ENCODE results near the gene DUSP1.

Gene DUSP1

DNA sequence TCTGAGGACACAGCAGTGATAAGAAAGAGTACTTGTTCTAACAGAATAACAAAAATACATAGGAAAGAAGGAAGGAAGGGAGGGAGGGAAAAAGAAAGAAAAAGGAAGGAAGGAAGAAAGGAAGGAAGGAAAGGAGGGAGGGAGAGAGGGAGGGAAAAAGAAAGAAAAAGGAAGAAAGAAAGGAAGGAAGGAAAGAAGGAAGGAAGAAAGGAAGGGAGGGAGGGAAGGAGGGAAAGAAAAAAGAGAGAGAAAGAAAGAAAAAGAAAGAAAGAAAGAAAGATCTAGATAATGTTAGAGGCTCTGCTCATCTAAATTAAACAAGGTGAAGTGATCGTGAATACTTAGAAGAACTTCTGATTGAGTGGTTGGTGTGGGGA, 29.8 kb downstream of the DUSP1 start:
- no peak for DNase-seq

DNA sequence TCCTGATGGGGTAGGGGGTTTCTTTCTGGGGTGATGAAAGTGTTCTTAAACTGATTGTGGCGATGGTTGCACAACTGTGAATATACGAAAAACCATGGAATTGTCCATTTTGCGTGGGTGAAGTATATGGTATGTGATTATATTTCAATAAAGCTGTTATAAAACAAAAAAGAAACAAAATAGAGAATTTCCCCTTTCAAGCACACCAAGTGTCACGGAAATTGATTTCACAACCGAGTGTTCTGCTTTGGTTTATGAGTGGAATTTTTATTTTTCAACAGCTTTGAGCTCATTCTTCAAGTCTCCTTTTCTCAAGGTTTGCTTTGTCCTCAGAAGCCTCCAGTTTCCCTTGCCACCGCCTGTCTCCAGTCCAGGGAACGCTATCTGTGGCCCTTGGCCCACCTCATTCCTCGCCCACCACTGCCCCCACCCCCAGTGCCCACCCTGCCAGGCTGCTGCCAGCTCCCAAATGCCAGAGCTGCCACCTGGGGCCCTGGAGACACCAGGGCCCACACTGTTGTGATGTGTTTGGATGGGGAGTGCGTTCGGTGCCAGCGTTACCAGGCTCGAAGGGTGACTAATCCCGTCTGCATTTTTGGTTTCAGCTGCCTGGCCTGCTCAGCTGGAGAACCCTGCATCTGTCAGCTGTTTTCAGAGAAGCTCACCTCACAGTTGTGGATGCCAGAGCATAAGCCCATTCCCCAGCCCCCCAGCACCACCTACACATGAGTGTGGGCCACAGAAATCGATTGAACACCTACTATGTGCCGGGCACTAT, 30.4 kb downstream of the DUSP1 start:
- DNase-seq, result peak in 1 of 2 donors; percentile 60

DNA sequence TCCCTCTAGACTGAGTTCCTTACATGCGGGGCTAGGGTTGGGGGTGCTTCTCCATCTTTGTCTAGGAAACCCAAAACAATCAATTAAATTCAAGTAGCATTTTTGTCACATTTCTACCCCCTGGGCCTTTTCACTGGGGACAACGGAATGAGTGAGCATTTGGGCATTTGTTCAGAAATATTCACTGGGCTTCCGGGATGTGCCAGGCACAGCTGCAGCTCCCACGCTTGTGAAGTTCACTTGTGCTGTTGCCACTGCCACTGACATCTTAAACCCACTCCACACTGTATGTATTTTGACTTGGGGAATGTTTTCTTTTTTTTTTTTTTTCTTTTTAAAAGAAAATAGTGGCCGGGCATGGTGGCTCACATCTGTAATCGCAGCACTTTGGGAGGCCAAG, 31.6 kb downstream of the DUSP1 start:
- DNase-seq, result no peak

DNA sequence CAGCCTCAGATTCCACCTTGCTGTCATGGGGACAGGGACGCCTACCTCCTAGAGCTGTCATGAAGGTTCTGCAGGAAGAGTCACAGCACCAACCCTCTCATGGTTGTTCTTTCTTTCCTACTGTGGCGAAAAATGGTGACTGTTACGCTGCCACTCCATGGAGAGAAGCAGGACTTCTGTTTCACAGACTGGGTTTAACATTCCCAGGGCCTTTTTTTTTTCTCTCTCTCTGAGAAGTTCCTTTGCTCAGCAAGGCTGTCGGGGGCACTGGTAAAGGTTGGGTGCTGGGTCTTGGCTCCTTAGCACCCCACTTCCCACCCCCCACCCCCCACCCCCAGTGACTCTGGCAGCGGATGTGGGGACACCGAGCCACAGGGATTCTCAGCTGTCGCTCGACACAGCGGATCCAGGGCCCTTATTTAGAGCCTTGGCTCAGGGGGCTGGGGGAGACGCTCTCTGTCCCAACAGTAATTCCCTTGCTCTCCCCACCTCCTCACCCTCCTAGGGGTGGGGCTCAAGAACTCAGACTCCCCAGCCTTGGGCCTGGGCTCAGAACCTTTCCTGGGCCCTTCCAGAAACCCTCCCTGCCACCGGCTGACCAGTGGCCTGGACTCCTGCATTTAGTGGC, 34.4 kb downstream of the DUSP1 start:
- no peak for DNase-seq

DNA sequence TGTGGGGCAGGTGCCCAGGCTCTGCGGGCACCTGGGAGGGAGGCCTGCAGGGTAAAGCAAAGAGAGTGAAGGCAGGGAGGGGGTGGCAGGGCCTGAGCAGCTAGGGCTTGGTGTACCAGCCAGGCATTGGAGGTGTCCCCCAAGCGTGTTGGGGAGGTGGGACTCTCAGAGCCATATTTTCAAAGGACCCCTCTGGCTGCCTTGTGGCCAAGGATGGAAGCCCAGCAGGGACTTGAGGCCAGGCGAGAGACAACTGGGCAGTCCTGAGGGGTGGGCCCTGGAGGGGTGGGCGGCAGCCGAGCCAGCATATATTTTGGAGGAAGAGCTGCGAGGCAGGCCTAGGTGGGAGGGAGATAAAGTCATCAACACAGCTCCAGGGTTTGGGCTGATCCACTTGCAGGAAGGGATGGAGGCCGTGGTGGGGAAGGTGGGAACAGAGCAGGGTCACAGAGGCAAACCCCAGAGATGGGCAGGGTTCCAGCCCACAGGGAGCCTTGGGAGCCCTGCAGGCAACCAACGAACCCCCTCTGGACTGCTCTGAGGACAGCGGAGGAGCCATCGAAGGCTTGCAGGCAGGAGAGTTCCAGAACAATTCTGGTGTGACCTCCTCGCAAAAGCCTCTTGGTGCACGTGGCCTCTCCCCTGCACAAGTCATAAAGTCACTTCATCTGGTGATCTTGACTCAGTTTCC, 35.7 kb downstream of the DUSP1 start:
- no peak for DNase-seq

DNA sequence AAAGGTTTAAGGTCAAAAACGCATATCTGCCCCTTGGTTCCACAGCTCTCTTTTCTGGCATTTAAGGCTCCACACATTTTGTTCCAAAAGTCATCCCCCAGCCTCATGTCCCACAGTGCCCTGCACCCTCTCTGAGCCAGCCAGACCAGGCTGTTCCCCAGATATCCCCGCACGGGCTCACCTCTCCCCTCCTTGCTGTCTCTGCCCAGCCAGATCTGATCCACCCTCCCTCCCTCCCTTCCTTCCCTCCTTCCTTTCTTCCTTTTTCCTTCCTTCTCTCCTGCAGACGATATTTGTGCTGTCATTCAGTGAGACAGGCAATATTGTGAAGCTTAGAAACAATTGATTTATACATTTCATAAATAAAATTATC, 37.0 kb downstream of the DUSP1 start:
- DNase-seq, result no peak

DNA sequence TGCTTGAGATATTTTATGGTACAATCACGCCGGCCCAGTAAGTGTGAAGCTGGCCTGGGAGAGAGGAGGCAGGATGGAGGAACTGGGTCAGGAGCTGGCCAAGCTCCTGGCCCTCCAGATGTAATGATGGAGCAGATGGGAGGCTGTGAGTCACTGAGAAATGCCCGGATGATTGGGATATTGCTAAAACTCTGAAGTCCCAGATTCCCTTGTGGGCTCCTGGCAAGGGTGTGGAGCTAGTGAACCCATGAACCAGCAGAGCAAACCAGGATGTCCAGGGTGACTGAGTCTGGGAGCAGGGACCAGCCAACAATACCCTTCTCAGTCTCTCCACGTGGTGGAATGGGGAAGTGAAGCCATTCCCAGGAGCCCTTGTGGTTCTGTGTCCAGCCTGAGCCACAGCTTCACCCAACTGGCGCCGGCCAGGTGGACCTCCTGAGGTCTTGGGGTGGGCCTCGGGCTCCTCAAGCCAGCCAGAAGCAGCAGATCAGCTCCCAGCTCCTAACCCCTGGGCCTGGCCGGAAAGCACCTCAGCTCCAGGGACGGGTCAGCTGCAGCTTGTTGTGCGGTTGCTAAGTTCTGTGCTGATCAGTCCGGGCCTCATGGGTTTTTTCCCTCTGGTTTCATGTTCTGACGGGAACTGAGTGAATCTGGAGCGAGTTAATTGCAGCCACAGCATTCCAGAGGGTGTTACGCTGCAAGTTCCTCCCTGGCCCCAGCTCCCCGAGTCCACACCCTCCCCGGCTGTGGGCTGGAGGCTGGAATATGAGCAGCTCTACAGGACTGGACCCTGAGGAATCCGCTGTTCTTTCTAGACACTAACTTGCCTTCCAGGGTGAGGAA, 37.6 kb downstream of the DUSP1 start:
- no peak for DNase-seq

DNA sequence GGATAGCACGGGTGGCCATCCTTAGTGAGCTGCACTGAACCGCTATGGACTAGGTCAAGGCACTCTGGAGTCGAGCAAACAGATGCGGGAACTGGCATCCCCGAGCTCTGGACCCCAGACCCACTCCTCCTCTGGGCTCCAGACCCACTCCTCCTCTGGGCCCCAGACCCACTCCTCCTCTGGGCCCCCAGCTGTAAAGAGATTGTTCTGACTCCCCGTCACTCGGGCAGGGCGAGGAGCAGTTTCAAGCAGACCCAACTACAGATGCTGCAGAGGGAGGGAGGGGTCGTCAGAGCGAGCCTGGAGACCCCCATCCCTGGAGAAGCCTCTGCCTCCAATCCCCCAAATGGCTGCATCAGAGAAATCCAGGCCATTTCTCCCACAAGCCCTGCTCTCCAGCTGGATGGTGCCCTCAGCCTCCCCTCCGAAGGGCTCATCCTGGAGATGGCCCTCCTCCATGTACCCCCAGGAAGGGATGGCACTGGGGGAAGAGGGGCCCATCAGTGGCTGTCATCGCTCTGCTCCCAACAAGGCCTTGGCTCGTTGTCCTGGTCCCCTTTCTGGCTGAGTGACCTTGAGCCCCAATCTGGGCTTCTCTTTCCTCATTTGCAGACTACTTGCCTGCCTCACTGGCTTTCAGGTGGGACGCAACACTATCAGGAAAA, 38.7 kb downstream of the DUSP1 start:
- no peak for DNase-seq

DNA sequence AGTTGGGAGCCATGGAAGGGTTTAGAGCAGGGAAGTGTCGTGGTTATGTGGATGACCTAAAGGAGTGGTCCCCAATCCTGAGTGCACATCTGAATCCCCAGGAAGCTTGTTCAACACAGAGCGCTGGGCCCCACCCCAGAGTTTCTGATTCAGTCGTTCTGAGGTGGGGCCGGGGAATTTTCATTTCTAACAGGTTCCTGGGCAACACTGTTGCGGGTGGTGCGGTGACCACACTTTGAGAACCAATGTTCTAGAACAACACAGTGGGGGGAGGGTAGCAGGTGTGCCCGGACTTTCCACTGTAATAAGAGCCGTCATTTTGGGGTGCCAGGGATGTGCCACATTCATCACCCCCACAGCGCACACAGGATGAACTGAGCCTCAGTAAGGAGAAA, 39.3 kb downstream of the DUSP1 start:
- no peak for DNase-seq

DNA sequence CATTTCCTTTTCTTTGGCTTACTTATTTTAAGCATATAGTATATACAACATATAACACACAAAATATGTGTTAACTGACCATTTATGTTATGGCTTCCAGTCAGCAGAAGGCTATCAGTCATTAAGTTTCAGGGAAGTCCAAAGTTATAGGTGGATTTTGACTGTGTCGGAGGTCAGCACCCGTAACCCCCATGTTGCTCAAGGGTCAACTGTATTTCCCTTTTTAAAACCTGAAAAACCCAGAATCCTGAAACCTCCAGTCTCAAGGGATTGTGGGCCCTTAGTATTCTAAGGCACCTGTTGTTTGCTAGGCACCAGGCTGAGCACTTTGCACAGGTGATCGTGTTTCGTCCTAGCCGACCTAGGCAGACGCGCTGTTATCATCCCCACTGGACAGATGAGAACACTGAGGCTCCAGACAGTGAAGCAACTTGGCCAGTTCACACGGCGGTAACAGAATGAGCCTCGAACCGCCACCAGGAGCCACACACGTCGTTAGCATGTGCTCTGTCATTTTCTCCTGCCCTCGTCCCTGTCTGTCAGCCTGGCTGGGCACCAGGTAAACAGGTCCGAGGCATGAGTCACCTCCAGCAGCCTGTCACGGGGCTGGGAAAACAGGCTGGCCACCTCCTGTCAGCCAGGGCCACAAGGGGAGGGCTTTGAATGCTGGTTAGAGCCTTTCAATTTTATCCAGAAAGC, 39.9 kb downstream of the DUSP1 start:
- DNase-seq, result no peak

DNA sequence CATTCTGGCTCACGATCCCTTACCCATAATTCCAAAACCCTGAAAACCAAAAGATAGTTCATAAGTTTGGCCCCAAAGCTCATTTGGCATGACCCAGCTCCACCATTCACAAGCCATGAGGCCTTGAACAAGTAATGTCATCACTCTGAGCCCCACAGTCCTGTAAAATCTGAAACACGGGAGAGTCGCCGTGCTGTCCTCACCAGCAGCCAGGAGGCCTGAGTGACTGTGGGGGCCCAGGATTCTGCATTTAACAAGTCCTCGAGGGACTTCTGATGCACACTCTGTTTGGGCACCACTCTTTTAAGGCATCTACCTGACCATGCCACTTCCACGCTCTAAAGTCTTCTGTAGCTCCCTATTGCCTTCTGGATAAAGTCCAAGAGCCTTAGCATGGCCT, 40.8 kb downstream of the DUSP1 start:
- no peak for DNase-seq

DNA sequence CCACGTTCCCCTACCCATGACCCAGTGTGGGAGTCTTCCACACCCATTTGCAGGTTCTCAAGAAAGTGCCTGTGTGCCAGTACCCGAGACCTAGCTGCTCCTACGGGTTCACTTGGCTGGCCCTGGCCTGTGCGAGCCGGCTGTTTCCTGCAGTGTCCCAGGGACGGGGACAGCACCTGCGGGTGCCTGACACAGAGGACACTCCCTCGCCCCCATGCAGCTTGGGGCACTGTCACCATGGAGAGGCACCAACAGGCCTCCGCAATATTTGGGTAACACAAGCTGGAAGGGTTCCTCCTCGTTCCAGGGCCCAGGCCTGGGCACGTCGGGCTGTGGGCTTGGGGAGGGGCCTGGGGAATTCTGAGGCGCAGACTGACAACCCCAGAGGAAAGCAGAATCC, 41.4 kb downstream of the DUSP1 start:
- no peak for DNase-seq

DNA sequence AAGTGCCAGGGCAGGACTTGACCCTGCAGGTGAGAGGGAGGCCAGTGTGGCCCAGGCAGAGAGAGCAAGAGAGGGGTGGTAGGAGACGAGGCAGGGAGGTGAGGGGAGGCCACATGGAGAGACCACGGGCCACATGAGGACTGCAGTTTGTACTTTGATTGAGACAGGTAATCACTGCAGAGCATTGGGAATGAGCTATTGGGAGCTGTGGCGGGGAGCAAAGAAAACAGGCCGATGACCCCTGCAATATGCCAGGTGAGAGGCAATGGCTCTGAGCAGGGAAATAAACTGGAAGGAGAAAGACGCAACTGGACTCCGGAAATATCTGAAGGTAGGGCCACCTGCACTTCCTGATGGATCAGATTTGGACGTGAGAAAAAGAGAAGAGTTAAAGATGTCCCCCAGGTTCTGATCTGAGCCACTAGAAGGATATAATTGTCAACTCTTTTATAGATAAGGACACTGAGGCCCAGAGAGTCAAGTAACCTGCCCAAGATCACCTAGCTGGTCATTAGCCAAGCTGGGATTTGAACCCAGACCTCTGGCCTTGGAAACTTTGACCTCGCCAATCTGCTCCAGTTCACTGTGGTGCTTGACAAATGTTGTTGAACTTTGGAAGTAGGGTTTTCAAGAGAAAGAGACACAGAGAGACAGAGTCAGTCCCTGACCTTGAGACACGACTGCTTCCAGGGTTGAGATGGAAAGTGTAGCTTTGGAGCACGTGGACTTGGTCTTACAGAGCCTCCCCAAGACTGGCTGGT, 42.3 kb downstream of the DUSP1 start:
- no peak for DNase-seq

DNA sequence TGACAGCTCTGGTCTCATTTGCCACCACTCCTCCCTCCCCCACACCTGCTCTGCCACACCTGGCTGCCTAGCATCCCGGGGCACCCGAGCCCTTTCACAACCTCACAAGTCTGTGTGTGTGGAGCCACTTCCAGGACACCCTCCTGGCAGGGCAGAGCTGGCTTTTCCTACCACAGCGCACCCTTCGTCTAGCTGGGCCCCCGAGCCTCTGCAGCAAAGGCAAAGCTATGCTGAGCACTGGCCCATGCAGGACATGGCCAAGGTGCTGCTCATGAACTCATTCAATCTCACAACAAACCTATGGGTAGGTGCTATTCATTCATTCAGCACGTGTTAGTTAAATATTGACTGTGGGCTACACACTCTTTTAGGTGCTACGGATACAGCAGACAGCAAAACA, 43.4 kb downstream of the DUSP1 start:
- no peak for DNase-seq

DNA sequence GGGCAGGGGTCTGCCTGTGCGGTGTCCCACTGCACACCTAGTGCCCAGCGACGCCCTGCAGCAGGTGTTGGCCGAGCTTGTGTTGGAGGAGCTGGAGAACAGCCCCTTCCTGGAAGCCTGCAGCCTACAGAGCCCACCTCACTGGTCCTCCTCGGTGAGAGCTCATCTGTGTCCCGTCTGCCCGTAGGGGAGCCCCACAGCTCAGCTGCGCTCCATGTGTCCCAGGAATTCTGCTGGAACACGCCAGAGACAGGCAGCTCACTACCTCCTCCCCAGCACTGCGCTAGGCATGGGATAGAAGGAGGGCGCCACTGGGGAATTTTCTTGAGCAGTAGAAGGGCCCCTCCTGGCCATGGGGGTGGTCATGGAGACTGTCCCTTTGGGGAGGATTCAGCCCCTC, 44.0 kb downstream of the DUSP1 start:
- no peak for DNase-seq

DNA sequence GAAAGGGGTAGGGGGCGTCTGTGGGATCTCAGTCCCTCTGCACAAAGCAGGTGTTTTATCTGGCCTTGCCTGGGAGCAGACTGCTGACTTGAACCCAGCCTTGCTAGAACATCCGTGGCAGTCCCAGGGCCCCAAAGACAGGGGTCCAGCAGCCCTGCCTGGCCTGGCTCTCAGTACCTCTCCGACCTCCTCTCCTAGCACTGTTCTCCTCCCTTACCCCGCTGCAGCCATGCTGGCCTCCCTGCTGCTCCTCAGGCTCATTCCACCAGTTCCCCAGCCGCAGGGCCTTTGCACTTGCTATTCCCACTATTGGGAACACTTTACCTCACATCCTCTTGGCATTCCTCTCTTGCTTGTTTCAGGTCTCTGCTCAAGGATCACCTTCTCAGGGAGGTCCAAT, 45.2 kb downstream of the DUSP1 start:
- no peak for DNase-seq

DNA sequence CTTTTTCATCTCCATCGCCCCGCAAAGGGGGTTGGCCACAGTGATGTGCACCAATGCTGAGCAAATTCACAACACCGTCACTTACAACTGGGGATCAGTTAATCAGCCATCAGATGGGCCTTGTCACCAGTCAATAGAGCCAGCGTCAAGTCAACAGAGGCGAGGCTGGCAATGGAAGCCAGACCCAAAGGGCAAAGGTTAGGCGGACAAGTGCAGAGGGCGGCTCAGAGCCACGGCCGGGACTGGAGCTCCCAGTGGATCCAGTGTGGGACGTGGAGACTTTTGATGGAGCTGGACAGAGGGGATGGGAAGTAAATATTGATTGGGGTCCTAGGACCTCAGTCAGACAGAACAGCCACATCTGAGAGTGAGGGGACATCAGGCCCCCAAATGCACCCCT, 45.7 kb downstream of the DUSP1 start:
- DNase-seq, result no peak

DNA sequence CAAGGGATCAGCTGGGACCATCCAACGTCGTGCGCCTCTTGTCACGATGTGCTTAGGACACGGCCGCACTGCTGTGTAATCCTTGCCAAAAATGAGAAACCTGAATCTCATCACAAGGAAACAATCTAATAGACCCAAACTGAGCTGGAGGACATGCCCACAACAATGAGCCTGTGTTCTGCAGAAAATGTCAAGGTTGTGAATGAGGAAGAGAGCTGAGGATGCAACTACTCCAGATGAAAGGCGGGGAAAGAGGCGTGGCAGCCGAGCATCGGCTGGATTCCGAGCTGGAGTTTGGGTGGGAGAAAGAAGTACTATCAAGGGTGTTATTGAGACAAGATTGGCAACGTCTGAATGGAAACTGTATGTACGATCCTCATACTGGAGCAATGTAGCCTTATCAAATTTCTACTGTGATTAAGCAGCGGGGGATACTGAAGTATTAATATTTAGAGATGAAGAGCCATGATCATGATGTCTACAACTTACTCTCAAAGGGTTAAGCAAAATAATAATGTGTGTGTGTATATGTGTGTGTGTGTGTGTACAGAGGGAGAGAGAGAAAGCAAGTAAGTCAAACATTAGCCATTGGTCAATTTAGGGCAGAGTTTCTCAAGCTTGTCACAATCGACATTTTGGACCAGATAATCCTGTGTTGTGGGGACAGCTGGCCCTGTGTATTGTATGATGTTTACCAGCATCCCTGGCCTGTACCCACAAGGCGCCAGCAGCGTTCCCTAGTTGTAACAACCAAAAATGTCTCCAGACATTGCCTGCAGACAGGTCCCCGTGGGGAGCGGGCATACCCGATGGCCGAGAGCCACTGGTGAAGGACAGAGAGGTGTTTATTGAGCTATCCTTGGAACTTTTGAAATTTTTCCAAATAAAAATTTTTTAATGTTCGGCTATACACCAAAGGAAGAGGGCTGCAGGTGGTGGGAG, 46.5 kb downstream of the DUSP1 start:
- DNase-seq, result no peak

DNA sequence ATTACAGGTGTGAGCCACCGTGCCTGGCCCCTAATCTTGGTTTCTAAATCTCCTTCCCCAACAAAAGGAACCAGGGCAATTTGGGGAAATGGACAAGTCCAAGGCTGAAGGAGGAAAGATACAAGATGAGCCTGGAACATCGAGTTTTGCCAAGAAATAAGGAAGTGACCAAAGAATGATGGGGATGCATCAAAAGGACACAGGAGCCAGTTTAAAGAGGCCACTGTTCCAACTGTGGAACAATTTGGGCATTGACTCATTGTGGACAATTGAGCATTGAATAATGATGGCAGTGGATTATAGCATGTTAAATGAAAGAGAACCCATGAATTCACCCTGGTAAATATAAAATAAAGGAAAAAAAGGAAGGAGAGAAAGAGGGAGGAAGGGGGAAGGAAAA, 47.5 kb downstream of the DUSP1 start:
- no peak for DNase-seq

DNA sequence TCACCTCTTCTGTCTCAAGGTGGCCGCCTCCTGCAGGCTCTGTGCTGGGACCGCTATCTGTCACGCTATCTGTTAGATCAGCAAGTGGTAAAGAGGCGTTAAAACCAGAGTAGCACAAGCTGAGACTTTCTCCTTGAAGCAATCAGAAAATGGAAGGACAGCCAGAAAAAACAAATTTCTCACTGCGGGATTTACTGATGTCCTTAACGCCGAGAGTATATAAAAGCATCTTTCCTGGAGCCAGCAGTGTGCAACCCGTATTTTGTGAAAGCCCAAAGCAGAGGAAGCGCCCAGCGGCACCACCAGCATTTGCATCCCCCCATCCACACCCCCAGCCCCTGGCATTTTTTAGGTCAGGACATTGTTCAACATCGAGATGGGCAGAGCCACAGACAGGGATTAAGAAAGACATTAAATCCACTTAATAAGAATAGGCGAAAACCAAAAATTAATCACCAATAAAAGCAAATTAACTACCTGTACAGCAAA, 48.6 kb downstream of the DUSP1 start:
- peak; percentile 50 to 66 for DNase-seq

Measured in CD4-positive, alpha-beta T cell treated with Interleukin-4 for 1 hour (primary cell).